ENCODE measurements around the gene TBC1D4. TPM values are rescaled to one million over a fixed set of nuclear protein-coding genes. Genes with fewer than 3 reads are reported as not detected.

The TBC1D4 gene
- total and polyA plus RNA-seq, 9 of the 15 experiments (the other 6 are each of a cell fraction or from before 2014, with no cell fraction given): 2.8 to 12.3 (median 7.0) TPM

- TF ChIP-seq, protein P1, sequence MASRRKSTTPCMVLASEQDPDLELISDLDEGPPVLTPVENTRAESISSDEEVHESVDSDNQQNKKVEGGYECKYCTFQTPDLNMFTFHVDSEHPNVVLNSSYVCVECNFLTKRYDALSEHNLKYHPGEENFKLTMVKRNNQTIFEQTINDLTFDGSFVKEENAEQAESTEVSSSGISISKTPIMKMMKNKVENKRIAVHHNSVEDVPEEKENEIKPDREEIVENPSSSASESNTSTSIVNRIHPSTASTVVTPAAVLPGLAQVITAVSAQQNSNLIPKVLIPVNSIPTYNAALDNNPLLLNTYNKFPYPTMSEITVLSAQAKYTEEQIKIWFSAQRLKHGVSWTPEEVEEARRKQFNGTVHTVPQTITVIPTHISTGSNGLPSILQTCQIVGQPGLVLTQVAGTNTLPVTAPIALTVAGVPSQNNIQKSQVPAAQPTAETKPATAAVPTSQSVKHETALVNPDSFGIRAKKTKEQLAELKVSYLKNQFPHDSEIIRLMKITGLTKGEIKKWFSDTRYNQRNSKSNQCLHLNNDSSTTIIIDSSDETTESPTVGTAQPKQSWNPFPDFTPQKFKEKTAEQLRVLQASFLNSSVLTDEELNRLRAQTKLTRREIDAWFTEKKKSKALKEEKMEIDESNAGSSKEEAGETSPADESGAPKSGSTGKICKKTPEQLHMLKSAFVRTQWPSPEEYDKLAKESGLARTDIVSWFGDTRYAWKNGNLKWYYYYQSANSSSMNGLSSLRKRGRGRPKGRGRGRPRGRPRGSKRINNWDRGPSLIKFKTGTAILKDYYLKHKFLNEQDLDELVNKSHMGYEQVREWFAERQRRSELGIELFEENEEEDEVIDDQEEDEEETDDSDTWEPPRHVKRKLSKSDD (conservative IDR thresholded peaks at IDR 0.05; ENCODE audit: low read length): no peak
- no peak for TF ChIP-seq HIVEP1 (CRISPR knock-in tag; IDR thresholded peaks at IDR 0.05)
- TF ChIP-seq CHD1 (IDR thresholded peaks at IDR 0.05; ENCODE audit: low read length): no peak
- TF ChIP-seq DACH1 (IDR thresholded peaks at IDR 0.05; ENCODE audit: partially characterized antibody): no peak
Observed at GRCh38 chr13:75458696-75459422, 23.1 kb downstream of the TBC1D4 start (continued).

DNA sequence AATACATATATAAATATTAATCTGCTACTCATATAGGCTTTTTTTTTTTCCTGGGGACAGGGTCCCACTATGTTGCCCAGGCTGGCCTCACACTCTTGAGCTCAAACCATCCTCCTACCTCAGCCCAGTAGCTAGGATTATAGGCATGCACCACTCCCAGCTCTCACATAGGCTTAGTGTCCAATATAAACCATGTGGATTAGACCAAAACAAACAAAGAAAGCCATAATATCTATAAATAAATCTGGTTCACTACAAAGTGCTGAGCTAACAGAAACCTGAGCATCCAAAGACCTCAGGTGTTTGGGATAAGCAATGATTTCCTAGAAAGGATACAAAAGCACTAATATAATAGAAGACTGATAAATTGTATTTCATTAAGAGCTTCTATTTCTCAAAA is 26.0 kb downstream of the TBC1D4 start:
- TF ChIP-seq ZNF316 (IDR thresholded peaks at IDR 0.05) (peak; percentile 20; the same call in 1 of the 2 replicates), ZEB2 (IDR thresholded peaks at IDR 0.05) (no peak), NRF1 (conservative IDR thresholded peaks at IDR 0.05 in 1 of 2, IDR thresholded peaks at IDR 0.05 in 1 of 2) (no peak), STAT5B (CRISPR knock-in tag; IDR thresholded peaks at IDR 0.05) (no peak), HDAC6 (IDR thresholded peaks at IDR 0.05; ENCODE audit: low read depth, low read length) (no peak), FUS (optimal IDR thresholded peaks at IDR 0.05; ENCODE audit: low read depth, low read length) (no peak), ADNP (tag; IDR thresholded peaks at IDR 0.05) (no peak), THRAP3 (IDR thresholded peaks at IDR 0.05; ENCODE audit: borderline replicate concordance) (no peak)
- ATAC-seq (no peak), DNase-seq (ENCODE audit: extremely low read depth in 1 of 4, low spot score in 3 of 4) (no peak), FAIRE-seq (no peak)
- BruUV-seq (replicated peaks): no TSS peak
- CTCF ChIA-PET (ENCODE audit: low intra/inter-chr PET ratio): no interaction called here
- Histone ChIP-seq H3K9ac (ENCODE audit: insufficient read depth in 1 of 2, low read depth in 2 of 2, low read length in 2 of 2) (no peak overlapping the region), H2AFZ (ENCODE audit: low read depth, low read length) (no peak overlapping the region), H3K27me3 (ENCODE audit: control insufficient read depth in 2 of 2, insufficient read depth in 2 of 2, low read length in 2 of 2) (no peaks in the 10 kb centered on the region), H3K4me1 (replicated peaks in 1 of 2; ENCODE audit: control insufficient read depth in 2 of 2, insufficient read depth in 2 of 2, low read length in 2 of 2) (no peaks in the 10 kb centered on the region), H3K79me2 (ENCODE audit: control insufficient read depth, insufficient read depth, low read length) (no peaks in the 10 kb centered on the region), H3K9me3 (replicated peaks; ENCODE audit: control insufficient read depth, insufficient read depth, low read depth, low read length) (no peaks in the 10 kb centered on the region), H3K36me3 (ENCODE audit: control insufficient read depth, insufficient read depth, low read length) (no peaks in the 10 kb centered on the region), H3K4me2 (ENCODE audit: insufficient read depth, low read length) (no peak overlapping the region), H4K20me1 (replicated peaks; ENCODE audit: control insufficient read depth, insufficient read depth, low read length) (no peaks in the 10 kb centered on the region), H3K4me3 (no peak overlapping the region), H3K27ac (ENCODE audit: extremely low read depth, low read depth, low read length) (no peak overlapping the region), H3K9me1 (ENCODE audit: control insufficient read depth, insufficient read depth, low read length) (no peaks in the 10 kb centered on the region)
- in situ Hi-C loops (cut with MboI): no loop called here
- intact Hi-C loops (cut with micrococcal nuclease): no loop called here
- POLR2A ChIA-PET: interaction anchor here (1.0 kb wide), 1 partner anchor 16 kb away, joined by 3 read pairs; no protein-coding TSS in a partner anchor

All from K562 (cell line).